ENCODE measurements around the gene COQ10B. TPM values are rescaled to one million over a fixed set of nuclear protein-coding genes. Genes with fewer than 3 reads are reported as not detected.

The COQ10B gene
- total RNA-seq, 1 donor from 2014 or later, result 15.9 TPM

GRCh38 chr2:197498937-197499593 lies 45.7 kb downstream of the COQ10B start:
- no peaks in the 10 kb centered on the region for H3K9me3 Mint-ChIP-seq
- H3K4me1 Mint-ChIP-seq, result peaks cover 47% of the 10 kb centered on the region
- H3K36me3 Mint-ChIP-seq, result peaks cover 27% of the 10 kb centered on the region
- no peaks in the 10 kb centered on the region for H3K27me3 Mint-ChIP-seq (ENCODE audit: low read depth)
- DNase-seq (ENCODE audit: low spot score in 2 of 2, unreplicated experiment in 2 of 2), result peak; percentile 30 to 55
- peak overlapping the region; percentile 95 for H3K4me3 Mint-ChIP-seq
- no peak for TF ChIP-seq CTCF (IDR thresholded peaks at IDR 0.05; ENCODE audit: unreplicated experiment)
- peak overlapping the region; percentile 95 for H3K27ac Mint-ChIP-seq

GRCh38 chr2:197499594-197500502 lies 46.5 kb downstream of the COQ10B start, which contains the start of the genes HSPD1 and HSPE1:
Gene HSPD1, minus strand, starts transcription at chr2:197499840. Its CDS starts 992 bp downstream, at chr2:197498848.
Gene HSPE1, plus strand, starts transcription at chr2:197500379. Its CDS starts 58 bp downstream, at chr2:197500437.
- H3K4me3 Mint-ChIP-seq, result peak within 1 kb of the TSS; percentile 95
- peak; percentile 94 for DNase-seq (ENCODE audit: low spot score in 2 of 2, unreplicated experiment in 2 of 2)
- no peaks in the 10 kb centered on the region for H3K27me3 Mint-ChIP-seq (ENCODE audit: low read depth)
- peak within 1 kb of the TSS; percentile 95 for H3K27ac Mint-ChIP-seq
- no peaks in the 10 kb centered on the region for H3K9me3 Mint-ChIP-seq
- no peak for TF ChIP-seq CTCF (IDR thresholded peaks at IDR 0.05; ENCODE audit: unreplicated experiment)
- H3K36me3 Mint-ChIP-seq, result peaks cover 27% of the 10 kb centered on the region
- H3K4me1 Mint-ChIP-seq, result peaks cover 47% of the 10 kb centered on the region

- no peak for DNase-seq (ENCODE audit: low spot score in 2 of 2, unreplicated experiment in 2 of 2)
- H3K9me3 Mint-ChIP-seq, result no peaks in the 10 kb centered on the region
- H3K27me3 Mint-ChIP-seq (ENCODE audit: low read depth), result no peaks in the 10 kb centered on the region
- peak overlapping the region; percentile 95 for H3K27ac Mint-ChIP-seq
- peak overlapping the region; percentile 95 for H3K4me3 Mint-ChIP-seq
- peaks cover 46% of the 10 kb centered on the region for H3K4me1 Mint-ChIP-seq
- TF ChIP-seq CTCF (IDR thresholded peaks at IDR 0.05; ENCODE audit: unreplicated experiment), result no peak
- H3K36me3 Mint-ChIP-seq, result peaks cover 25% of the 10 kb centered on the region
These were observed 47.3 kb downstream of the COQ10B start for GRCh38 chr2:197500503-197501131.

- peaks cover 32% of the 10 kb centered on the region for H3K4me1 Mint-ChIP-seq
These were observed 48.8 kb downstream of the COQ10B start for GRCh38 chr2:197502201-197502600.

More at GRCh38 chr2:197502201-197502600, 48.8 kb downstream of the COQ10B start:
- DNase-seq (ENCODE audit: low spot score in 2 of 2, unreplicated experiment in 2 of 2), result no peak
- H3K4me3 Mint-ChIP-seq, result peak overlapping the region; percentile 95
- peak overlapping the region; percentile 68 for H3K27ac Mint-ChIP-seq
- H3K9me3 Mint-ChIP-seq, result no peaks in the 10 kb centered on the region
- H3K36me3 Mint-ChIP-seq, result peaks cover 10% of the 10 kb centered on the region
- TF ChIP-seq CTCF (IDR thresholded peaks at IDR 0.05; ENCODE audit: unreplicated experiment), result no peak
- no peaks in the 10 kb centered on the region for H3K27me3 Mint-ChIP-seq (ENCODE audit: low read depth)
